Right renal cortex interstitium (tissue), 3 donors: ENCODE data around the gene FMNL2. TPM values are rescaled to one million over a fixed set of nuclear protein-coding genes. Genes with fewer than 3 reads are reported as not detected.

ENCODE experiments used
- DNase-seq, 3 donors: peaks; one replicate each; pipeline ENCODE4 v3.0.0-alpha.2; 2013; ENCODE audit warnings: low read depth in 3 of 3, low spot score in 2 of 3
- polyA plus RNA-seq, 3 donors: library from polyadenylated mRNA; unstranded; fragments of 120-200 nt; gene quantifications; one replicate each; pipeline ENCODE4 v1.2.1, GENCODE V29; 2013; ENCODE audit not compliant: insufficient read length in 3 of 3

Gene FMNL2
- polyA plus RNA-seq, 3 donors: 83.8 to 107 (median 98.2) TPM

DNA sequence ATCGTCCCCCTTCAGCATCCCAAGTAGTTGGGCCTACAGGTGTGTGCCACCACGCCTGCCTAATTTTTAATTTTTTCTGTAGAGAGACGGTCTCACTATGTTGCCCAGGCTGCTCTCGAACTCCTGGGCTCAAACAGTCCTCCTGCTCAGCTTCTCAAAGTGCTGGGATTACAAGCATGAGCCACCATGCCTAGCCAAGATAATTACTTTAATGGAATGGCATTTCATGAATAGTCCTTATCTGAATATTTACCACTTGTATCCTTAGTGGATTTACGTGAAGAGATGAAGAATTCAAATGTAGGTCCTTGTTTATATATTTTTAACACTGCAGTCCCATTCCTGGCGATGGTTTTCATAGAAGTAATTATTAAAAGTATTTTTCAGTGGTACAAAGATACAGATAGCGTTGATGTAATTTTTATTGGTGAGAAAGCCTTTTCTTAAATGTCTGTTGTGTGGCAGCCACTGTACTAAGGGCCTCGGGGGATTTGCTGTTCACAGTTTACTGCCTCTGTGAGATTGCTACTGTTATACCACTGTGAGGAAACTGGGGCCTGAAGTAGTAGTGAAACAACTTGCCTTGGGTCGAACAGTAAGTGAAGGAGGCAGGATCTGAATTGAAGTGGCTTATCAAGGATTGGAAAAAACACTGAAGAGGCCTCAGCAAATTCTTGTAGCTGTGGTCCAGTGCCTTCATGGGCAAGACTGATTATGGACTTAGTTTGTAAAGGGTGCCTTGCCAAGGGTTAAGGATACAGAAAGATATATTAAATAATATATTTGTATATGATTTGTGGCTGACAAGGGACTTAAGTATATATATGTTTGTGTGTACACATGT is 231.1 kb downstream of the FMNL2 start:
- no peak for DNase-seq

DNA sequence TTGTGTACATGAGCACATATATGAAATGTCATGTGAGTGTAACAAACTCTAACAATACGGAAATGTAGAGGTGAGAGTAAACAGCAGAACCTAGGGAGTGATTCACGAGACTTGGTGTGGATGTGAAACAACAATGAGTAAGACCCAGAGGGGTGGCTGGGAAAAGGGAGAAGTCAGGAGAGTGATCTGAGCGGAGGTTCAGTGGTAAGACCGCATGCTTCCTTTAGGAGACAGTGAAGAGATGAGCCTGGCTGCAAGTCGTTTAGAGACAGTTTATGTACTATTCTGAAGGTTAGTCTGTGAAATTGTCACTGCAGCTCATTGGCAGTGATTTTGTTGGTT is 231.7 kb downstream of the FMNL2 start:
- DNase-seq: no peak

DNA sequence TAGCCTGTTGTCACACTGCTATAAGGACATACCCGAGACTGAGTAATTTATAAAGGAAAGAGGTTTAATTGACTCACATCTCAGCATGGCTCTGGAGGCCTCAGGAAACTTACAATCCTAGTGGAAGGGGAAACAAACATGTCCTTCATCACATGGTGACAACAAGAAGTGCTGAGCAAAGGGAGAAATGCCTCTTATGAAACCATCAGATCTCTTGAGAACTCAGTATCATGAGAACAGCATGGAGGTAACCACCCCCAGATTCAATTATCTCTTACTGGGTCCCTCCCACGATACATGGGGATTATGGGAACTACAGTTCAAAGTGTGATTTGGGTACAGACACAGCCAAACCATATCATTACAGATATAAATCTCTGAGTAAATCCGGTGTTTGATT is 233.6 kb downstream of the FMNL2 start:
- no peak for DNase-seq

DNA sequence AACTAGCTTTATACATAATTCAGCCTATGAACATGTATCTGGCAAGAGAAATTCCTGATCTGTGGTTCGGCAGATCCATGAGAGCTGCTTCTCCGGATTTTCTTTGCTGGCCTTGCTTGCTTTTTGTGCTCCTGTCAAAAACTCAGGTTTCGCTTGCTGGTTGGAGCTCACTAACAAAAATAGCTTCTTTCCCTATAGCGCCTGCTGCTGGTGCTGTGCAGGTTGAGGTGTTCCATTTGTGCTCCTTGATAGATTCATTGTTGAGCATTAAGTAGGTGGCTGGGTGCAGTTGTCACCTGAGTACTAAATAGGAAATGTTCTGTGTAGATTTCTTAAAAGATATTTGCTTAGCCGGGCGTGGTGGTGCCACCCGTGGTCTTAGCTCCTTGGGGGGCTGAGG is 234.2 kb downstream of the FMNL2 start:
- DNase-seq: no peak

DNA sequence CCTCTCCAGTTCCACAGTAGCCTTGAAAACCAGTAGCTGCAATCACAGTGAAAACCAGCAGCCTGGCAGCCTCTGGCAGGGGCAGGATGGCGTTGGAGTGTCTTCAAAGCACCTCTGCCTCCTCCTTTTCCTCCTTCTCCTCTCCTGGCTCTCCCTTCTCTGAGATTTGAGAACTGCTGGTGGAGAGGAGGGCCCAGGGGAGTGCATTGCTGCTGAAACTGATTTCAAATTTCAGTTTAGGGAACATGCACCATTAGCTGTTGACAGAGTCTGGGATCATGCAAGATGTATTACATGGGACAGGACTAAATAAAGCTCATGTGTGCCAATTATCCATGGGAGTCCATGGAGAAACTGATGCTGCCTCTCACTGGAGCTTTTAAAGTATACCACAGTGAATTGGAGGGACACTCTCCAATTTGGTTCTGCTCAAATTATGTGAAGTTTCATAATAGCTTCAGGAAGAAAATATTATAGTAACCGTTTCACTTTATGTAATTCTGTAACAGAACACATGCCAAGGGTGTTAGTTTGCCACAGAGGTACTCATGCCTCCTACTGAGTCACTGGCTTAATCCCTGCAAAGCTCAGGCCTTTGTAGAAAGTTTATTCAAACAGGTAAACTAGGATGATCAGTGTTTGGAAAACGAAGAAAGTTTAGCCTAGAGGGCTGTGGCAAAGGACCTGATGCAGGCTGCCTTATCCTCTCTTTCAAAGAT is 236.2 kb downstream of the FMNL2 start:
- no peak for DNase-seq

DNA sequence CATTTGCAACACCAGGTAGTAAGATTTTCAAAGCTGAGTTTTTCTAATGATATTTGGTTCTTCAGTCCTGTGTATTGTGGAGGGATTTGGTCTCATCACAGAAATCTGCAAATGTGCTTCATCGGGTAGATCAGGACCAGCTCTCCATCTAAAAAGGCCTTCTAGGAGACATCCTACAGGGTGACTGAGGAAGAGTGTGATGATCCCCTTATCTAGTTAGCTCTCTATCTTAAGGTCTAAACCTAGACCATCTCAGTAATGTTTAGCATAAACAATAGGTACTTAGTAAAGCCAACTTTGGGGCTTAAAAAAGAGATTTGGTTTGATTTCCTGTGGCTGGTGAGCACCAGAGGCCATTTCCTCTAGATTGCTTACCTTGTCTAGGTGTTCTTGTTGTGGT is 237.1 kb downstream of the FMNL2 start:
- no peak for DNase-seq

DNA sequence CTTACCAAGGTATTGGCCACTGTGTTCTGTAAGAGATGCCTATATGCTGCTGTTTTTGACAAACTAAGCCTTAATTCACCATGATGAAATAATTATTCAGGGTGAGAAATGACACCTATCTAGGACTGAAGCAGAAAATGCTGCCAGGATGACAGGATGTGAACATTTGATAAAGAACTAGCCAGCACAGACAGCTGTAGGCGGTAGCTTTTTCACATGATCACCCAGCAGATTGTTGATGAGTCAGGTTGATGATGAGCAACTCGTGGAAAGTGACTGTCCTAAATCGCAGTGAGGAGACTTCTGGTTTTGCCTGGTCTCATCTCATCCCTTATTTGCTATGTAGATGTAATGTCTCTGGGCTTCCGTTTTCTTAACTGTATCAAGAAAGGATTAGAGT is 238.2 kb downstream of the FMNL2 start:
- no peak for DNase-seq

DNA sequence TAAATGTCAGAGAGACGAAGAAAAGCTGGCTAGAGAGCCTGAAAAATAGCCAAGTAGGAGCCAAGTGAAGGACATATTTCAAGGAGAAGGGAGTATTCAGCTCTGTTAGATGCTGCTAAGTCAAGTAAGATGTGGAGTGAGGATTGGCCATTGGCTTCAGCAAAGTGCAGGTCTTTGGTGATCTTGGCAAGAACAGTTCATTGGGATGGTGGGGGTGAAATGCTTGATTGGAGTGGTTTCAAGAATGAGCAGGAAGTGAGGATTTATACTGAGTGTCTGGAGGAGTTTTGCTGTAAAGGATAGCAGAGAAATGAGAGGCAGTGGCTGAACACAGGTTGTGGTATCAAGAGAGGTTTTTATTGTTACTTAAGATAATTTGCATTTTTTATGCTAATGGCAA is 242.6 kb downstream of the FMNL2 start:
- DNase-seq: peak in 1 of 3 donors; percentile 19

DNA sequence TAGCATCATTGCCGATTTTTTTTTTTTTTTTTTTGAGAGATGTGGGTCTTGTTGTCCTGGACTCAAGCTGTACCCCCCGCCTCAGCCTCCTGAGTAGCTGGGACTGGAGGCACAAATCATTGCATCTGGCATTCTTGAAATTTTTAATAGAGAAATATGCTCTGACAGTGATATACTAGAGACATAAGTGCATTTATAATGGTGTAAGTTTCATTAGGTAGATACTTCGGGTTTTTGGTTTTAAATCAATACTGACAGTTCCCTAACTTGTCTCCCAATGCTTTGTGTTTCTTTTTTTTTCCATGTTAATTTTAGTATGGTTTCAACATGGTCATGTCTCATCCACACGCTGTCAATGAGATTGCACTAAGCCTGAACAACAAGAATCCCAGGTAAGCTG is 243.6 kb downstream of the FMNL2 start:
- no peak for DNase-seq

DNA sequence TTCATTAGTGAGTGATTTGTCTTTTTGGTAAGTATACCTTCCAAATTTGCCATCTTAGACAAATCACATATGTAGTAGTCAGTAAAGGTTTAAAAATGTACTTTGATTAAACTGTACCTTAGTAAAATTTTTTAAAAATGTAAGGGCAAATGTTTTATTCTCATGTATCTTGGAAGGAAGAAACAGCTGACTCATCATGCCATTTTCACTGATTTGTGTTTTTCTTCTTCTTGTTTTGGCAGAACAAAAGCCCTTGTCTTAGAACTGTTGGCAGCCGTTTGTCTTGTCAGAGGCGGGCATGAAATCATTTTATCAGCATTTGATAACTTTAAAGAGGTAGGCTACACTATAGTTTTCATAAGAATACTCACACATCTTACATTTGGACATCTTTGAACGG is 245.7 kb downstream of the FMNL2 start:
- DNase-seq: no peak

DNA sequence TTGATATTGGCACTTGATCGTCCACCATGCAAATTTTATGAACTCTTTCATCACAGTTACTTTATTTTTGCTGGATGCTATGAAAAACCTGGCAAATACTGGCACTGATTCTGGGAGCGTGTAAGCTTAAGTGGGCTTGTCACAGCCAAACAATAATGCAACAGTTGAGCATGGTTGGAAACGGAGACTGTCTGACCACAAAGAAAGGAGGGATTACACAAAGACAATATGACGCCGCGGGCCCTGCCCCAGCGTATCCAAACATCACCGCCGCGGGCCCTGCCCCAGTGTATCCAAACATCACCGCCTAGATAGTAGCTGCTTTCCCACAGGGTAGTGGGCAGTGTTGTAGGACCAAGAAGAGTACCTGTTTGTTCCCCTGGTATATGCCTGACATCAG is 246.4 kb downstream of the FMNL2 start:
- DNase-seq: no peak

DNA sequence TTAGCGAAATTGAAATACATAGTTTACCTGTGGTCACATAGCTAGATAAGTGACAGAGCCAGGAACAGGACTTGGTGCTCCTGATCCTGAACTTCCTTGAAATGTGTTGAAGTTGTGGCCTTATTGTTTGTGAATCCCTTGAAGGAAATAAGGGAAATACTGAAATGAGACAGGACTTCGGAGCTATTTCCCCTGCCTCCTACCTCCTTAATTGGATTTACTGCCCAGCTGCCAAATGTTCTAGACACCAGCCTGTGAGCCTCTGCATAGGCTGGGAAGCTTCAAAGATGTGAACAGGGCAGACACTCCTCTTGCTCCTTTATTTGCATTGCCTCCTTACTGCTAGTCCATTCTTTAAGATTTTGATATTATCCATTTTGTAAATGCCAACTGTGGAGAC is 247.1 kb downstream of the FMNL2 start:
- no peak for DNase-seq

DNA sequence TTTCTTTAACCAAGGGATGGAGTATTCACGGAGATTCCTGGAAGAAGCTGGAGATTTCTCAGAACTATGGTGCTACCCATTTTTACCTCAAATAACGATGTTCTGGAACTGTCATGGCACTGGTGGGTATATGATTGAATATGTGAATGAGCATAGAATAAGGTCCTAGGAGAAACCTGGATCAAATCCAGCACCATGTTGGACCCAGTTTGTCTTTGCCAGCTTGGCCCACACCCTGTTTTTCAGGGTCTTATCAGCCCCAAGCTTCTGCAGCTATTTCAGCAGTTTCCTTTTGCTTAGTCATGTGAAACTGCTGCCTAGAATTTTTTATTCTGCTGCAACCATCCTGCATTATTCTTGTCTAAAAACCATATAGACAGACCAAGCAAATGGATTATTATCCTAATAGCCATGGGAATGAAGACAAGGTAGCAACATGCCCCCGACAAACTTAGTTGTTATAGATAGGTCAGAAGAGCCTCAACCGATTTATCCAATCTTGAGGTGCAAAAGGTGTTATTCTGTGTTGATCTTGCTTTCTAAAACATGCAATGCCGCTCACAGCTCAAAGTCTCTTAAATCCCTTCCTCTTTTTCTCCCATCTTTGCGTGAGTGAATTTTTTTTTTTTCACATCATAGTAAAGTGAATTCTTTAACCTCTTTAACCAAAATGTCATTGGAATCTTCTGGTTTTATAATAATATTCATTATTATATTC is 248.7 kb downstream of the FMNL2 start:
- no peak for DNase-seq

DNA sequence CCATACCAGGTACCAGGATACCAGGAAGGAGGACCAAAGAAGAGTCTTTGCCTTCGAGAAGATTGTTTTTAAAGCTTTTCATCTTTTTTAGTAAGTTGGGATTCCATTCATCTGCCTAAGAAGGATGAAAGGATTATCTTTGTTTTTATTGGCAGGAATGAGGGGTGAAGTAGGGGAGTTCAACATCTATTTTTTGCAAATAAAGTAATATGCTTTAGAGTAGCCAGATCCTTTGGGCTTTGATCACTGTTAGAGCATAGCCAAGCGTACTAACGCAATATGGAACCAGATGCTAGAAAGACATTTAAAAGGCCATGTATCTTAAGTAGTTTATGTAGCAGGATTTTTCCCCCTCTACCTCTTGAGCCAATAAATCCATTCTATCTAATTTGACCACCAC is 249.3 kb downstream of the FMNL2 start:
- no peak for DNase-seq

DNA sequence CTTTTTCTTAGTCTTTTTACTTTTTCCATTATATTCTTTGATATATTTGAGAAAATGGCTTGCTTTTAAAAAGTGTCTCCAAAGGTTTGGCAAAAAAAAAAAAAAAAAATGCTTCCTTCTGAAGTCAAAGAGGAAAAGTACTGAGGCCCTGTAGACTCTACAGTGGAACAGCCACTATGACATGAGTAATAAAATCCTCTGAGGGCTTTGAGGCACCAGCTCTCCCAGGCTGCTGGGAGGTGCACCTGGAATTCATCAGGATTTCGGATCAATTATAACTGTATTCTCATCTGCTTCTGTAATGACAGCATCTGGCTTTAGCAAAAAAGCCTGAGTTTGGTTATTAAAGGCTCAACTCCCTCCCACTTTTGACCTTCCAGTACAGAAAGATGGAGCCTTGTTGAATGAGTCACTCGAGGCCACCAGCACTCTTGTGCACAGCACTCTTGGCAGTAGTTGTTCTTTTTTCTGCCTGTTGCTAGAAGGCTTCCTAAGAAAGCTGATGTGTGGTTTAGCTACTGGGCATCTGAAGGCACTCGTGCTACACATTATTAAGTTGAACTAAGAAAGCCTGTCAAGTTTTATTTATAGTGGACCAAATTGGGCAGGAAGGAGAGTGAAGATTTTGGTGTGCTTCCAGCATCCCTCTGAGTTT is 251.0 kb downstream of the FMNL2 start:
- no peak for DNase-seq

DNA sequence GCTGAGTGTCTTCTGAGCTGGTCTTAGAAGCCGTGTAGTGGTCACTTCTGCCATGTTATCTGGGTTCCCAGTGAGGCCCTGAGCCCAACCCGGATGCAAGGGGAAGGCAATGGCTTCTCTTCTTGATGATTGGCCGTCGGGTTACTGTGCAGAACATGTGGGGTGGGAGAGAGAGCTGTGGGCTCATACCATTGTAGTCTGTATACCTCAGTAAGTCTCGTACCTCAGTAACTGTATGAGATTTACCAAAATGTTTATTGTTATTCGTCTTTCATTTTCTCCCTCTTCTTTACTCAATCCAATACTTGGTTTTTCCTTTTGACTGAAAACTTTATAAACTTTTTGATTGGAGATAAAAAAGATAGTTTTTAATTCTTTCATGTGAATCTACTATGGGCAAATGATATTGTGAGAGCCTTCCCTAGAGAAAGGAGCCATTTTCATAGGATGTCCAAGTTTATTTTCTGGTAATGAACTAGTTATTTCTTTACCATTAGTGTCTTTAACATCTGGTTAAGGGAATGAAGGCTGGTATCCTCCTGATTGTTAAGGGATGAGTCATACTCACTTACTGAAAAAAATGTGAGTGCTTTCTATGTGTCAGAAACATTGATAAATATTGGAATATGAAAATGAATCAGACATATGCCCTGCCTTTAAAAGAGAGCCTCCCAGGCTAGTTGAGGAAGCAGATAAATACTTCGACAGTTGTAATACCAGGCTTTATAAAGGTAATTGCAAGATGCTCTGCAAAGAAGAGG is 252.4 kb downstream of the FMNL2 start:
- no peak for DNase-seq

DNA sequence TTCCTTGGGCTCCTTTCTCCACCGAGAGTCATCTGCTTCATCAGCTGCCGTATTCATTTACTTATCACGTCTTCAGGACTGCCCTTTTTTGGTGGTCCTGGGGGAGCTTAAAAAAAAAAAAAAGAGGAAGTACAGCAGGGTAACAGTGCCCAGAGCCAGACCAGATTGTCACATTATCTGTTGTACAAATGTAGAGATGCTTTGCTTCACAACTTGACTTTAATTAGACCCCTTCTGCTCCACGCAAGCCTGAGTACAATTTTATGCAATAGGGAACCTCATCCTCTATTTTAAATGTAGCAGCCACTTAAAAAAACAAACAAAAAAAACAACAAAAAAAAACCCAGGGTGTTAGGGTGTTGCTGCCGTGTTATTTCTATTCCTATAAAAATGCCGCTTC is 254.0 kb downstream of the FMNL2 start:
- no peak for DNase-seq

DNA sequence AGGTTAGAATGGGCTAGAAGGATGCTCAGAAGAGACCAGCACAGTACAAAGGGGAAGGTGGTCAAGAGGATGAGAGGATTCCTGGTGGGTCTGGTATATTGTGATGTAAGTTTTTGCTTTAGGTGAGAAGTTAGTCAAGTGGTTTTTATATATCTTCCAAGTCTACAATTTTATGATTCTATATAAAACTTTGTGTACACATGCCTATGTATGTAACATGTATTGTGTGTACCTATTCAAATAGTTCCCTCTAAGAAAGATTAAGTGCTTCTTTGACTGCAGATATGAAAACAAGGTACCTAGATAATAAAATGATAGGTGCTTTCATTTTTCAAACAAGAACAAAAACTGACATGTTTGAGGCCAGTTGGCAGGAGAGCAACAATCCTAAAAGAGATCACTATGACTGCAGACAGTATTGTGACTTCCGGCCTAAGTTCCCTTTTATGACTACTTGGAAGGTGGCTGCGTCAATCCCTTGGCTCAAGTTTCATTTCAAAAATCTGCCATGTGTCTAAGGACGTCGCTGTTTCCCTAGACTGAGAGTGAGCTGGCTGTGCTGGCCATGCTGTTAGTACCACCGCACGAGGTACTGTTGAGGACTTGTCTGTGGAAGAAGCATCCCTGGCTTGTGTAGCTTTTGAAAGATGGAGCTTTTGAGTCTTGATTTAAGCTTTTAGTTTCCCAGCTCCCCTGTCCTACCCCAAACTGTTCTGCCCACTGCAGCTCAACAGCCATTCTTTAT is 259.2 kb downstream of the FMNL2 start:
- DNase-seq: no peak

DNA sequence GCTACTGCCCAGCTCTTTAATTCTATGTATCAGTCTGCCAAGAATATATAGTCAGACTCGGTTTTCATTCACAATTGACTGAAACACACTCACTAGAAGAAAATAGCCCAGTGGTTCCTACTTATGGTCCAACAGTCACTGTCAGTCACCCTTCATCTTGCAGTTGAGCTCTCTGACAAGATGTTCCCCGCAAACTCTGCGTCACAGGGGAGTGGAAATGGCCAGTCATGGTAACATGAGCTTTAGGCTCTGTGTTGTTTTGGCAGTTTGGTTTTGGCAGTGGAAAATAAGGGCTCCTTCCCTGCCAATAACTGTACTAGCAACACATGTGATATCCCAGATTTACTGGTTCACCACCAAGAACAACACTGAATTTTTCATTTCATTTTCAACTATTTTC is 259.8 kb downstream of the FMNL2 start:
- no peak for DNase-seq
